GM18861 (cell line): ENCODE results near the gene EFCAB14.
A peak's percentile ranks its signal among the peaks of the same experiment; 100 is the strongest.
"Not testable (repeated sequence)": the region's sequence is repeated elsewhere in the genome, so short reads cannot be mapped to it uniquely, and the experiment has no call there.

Source experiments
- ATAC-seq: cut with Tn5 transposase; IDR thresholded peaks from one replicate; pipeline ENCODE4 v1.9.1; 2021; ENCODE audit not compliant: unreplicated experiment

The EFCAB14 gene

GRCh38 chr1:46718727-46719622, at the start of gene EFCAB14:
Gene EFCAB14, minus strand, starts transcription at chr1:46719114. Its CDS starts 1,027 bp downstream, at chr1:46718087.
- ATAC-seq, result peak; percentile 96

- ATAC-seq, result no peak
These were observed 49.5 kb upstream of the EFCAB14 start for GRCh38 chr1:46768445-46768844.

- ATAC-seq, result no peak
These were observed 48.9 kb upstream of the EFCAB14 start for GRCh38 chr1:46767649-46768282.

- ATAC-seq, result no peak
These were observed 45.5 kb upstream of the EFCAB14 start for GRCh38 chr1:46764402-46764801.

GRCh38 chr1:46761740-46762139, 42.8 kb upstream of the EFCAB14 start:
- ATAC-seq, result no peak

GRCh38 chr1:46760558-46761166, 41.7 kb upstream of the EFCAB14 start:
- no peak for ATAC-seq

- no peak for ATAC-seq
These were observed 39.1 kb upstream of the EFCAB14 start for GRCh38 chr1:46757956-46758528.

GRCh38 chr1:46757247-46757955, 38.5 kb upstream of the EFCAB14 start:
- no peak for ATAC-seq

- no peak for ATAC-seq
These were observed 36.2 kb upstream of the EFCAB14 start for GRCh38 chr1:46755121-46755520.

GRCh38 chr1:46754707-46755106, 35.8 kb upstream of the EFCAB14 start:
- ATAC-seq, result not testable (repeated sequence)

- no peak for ATAC-seq
These were observed 35.1 kb upstream of the EFCAB14 start for GRCh38 chr1:46753985-46754384.

- no peak for ATAC-seq
These were observed 31.0 kb upstream of the EFCAB14 start for GRCh38 chr1:46749921-46750404.

GRCh38 chr1:46749404-46749803, 30.5 kb upstream of the EFCAB14 start:
- ATAC-seq, result no peak

GRCh38 chr1:46747683-46748288, 28.9 kb upstream of the EFCAB14 start:
- ATAC-seq, result no peak

GRCh38 chr1:46742069-46742468, 23.2 kb upstream of the EFCAB14 start:
- ATAC-seq, result no peak

GRCh38 chr1:46735708-46736324, 16.9 kb upstream of the EFCAB14 start:
- ATAC-seq, result no peak

- ATAC-seq, result not testable (repeated sequence)
These were observed 9.5 kb upstream of the EFCAB14 start for GRCh38 chr1:46728327-46728873.

- ATAC-seq, result no peak
These were observed 6.8 kb upstream of the EFCAB14 start for GRCh38 chr1:46725736-46726108.

GRCh38 chr1:46724991-46725735, 6.2 kb upstream of the EFCAB14 start:
- ATAC-seq, result no peak
